Suprapubic skin (tissue), 4 donors: ENCODE results near the gene AGPS.

ENCODE experiments used
- EP300 ChIP-seq: sonication (generic); formaldehyde crosslinking; IDR thresholded peaks from one replicate; pipeline ENCODE4 v1.6.1; 2017; ENCODE audit warnings: antibody characterized with exemption
- POLR2AphosphoS5 ChIP-seq, 3 donors: sonication (generic); formaldehyde crosslinking; IDR thresholded peaks; one replicate each; pipeline ENCODE4 v1.6.1; 2017; ENCODE audit warnings: antibody characterized with exemption in 3 of 3
- TF ChIP-seq, protein P1 (sequence below), 2 donors: fragments of 200-600 bp in 1 of 2; fragments of 450-650 bp in 1 of 2; sonication (generic) in 1 of 2; IDR thresholded peaks; one replicate each; pipeline ENCODE4 v1.5.1; 2016 to 2019; ENCODE audit warnings: antibody characterized with exemption in 2 of 2, mild to moderate bottlenecking in 1 of 2, moderate library complexity in 1 of 2

DNA sequence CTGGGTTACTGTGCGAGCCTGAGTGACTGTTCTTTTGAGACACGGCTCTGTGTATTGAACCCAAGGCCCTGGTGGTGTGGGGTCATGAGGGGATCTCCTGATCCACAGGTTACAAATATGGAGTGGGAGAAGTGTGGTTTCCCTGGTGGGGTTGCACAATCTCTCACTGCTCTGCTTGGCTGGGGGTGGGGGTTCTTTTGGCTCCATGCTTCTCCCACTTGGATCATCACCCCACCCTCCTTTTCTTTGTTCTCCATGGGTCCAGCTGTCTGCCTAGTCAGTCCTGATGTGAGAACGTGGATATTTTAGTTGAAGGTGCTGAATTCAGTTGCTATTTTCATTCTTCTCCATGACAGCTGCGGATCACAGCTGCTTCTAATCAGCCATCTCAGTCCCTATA, 37.8 kb downstream of the AGPS start:
- TF ChIP-seq, protein P1, sequence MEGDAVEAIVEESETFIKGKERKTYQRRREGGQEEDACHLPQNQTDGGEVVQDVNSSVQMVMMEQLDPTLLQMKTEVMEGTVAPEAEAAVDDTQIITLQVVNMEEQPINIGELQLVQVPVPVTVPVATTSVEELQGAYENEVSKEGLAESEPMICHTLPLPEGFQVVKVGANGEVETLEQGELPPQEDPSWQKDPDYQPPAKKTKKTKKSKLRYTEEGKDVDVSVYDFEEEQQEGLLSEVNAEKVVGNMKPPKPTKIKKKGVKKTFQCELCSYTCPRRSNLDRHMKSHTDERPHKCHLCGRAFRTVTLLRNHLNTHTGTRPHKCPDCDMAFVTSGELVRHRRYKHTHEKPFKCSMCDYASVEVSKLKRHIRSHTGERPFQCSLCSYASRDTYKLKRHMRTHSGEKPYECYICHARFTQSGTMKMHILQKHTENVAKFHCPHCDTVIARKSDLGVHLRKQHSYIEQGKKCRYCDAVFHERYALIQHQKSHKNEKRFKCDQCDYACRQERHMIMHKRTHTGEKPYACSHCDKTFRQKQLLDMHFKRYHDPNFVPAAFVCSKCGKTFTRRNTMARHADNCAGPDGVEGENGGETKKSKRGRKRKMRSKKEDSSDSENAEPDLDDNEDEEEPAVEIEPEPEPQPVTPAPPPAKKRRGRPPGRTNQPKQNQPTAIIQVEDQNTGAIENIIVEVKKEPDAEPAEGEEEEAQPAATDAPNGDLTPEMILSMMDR (IDR thresholded peaks at IDR 0.05), result no peak
- TF ChIP-seq POLR2AphosphoS5 (IDR thresholded peaks at IDR 0.05) (no peak), EP300 (no peak)
